ENCODE results near the gene THRB. TPM values are rescaled to one million over a fixed set of nuclear protein-coding genes. Genes with fewer than 3 reads are reported as not detected.
"Not testable (repeated sequence)": the region's sequence is repeated elsewhere in the genome, so short reads cannot be mapped to it uniquely, and the experiment has no call there.

THRB gene
- total and polyA plus RNA-seq, 5 donors from 2014 or later = 0.30 TPM; not detected in 4

- no peaks in the 10 kb centered on the region for H3K4me1 ChIP-seq (ENCODE audit: control insufficient read depth, insufficient read depth, low read length, poor library complexity, severe bottlenecking)
- H3K4me3 ChIP-seq (ENCODE audit: low read depth, low read length) = no peak overlapping the region
- H3K27ac Mint-ChIP-seq = no peak overlapping the region
- H3K36me3 Mint-ChIP-seq = no peaks in the 10 kb centered on the region
- H3K27me3 ChIP-seq (ENCODE audit: control insufficient read depth, insufficient read depth, low read length) = no peaks in the 10 kb centered on the region
- H3K4me1 Mint-ChIP-seq = no peaks in the 10 kb centered on the region
- H3K9me3 Mint-ChIP-seq = no peaks in the 10 kb centered on the region
- H3K27ac ChIP-seq (ENCODE audit: insufficient read depth, low read length, poor library complexity, severe bottlenecking) = no peak overlapping the region
- H3K4me3 Mint-ChIP-seq = peak overlapping the region in 1 of 4 donors; percentile 19
- peaks cover 4% of the 10 kb centered on the region for H3K27me3 Mint-ChIP-seq
- no peak for DNase-seq
- H3K36me3 ChIP-seq (ENCODE audit: control insufficient read depth, insufficient read depth, low read length) = no peaks in the 10 kb centered on the region
- no peaks in the 10 kb centered on the region for H3K9me3 ChIP-seq (ENCODE audit: control insufficient read depth in 2 of 2, low read length in 2 of 2)
- ATAC-seq (ENCODE audit: low read depth in 2 of 2) = no peak
Measured at GRCh38 chr3:24110051-24110450, 384.6 kb downstream of the THRB start.

- Histone ChIP-seq H3K4me1 (ENCODE audit: control insufficient read depth, insufficient read depth, low read length, poor library complexity, severe bottlenecking) (no peaks in the 10 kb centered on the region), H3K9me3 (ENCODE audit: control insufficient read depth in 2 of 2, low read length in 2 of 2) (no peaks in the 10 kb centered on the region), H3K4me3 (ENCODE audit: low read depth, low read length) (no peak overlapping the region), H3K27ac (ENCODE audit: insufficient read depth, low read length, poor library complexity, severe bottlenecking) (no peak overlapping the region), H3K36me3 (ENCODE audit: control insufficient read depth, insufficient read depth, low read length) (no peaks in the 10 kb centered on the region), H3K27me3 (ENCODE audit: control insufficient read depth, insufficient read depth, low read length) (no peaks in the 10 kb centered on the region)
- Mint-ChIP-seq H3K9me3 (peaks cover 0 to 5% (median 0%) of the 10 kb centered on the region in 7 donors), H3K36me3 (no peaks in the 10 kb centered on the region), H3K4me3 (no peak overlapping the region), H3K4me1 (no peaks in the 10 kb centered on the region), H3K27ac (no peak overlapping the region), H3K27me3 (no peaks in the 10 kb centered on the region)
- DNase-seq (no peak), ATAC-seq (ENCODE audit: low read depth in 2 of 2) (no peak)
Measured at GRCh38 chr3:24101676-24102168, 392.9 kb downstream of the THRB start.

GRCh38 chr3:24100696-24101402 is 393.8 kb downstream of the THRB start:
- no peaks in the 10 kb centered on the region for H3K36me3 ChIP-seq (ENCODE audit: control insufficient read depth, insufficient read depth, low read length)
- Mint-ChIP-seq H3K4me3 (no peak overlapping the region), H3K9me3 (peaks cover 0 to 5% (median 0%) of the 10 kb centered on the region in 7 donors), H3K4me1 (no peaks in the 10 kb centered on the region), H3K27me3 (no peaks in the 10 kb centered on the region), H3K27ac (no peak overlapping the region), H3K36me3 (no peaks in the 10 kb centered on the region)
- DNase-seq (no peak), ATAC-seq (ENCODE audit: low read depth in 2 of 2) (no peak)
- no peak overlapping the region for H3K27ac ChIP-seq (ENCODE audit: insufficient read depth, low read length, poor library complexity, severe bottlenecking)
- H3K9me3 ChIP-seq (ENCODE audit: control insufficient read depth in 2 of 2, low read length in 2 of 2) = no peaks in the 10 kb centered on the region
- H3K27me3 ChIP-seq (ENCODE audit: control insufficient read depth, insufficient read depth, low read length) = no peaks in the 10 kb centered on the region
- H3K4me3 ChIP-seq (ENCODE audit: low read depth, low read length) = no peak overlapping the region
- H3K4me1 ChIP-seq (ENCODE audit: control insufficient read depth, insufficient read depth, low read length, poor library complexity, severe bottlenecking) = no peaks in the 10 kb centered on the region

- Mint-ChIP-seq H3K9me3 (peaks cover 0 to 5% (median 0%) of the 10 kb centered on the region in 7 donors), H3K27ac (no peak overlapping the region), H3K36me3 (no peaks in the 10 kb centered on the region), H3K4me3 (no peak overlapping the region), H3K27me3 (no peaks in the 10 kb centered on the region), H3K4me1 (no peaks in the 10 kb centered on the region)
- H3K4me1 ChIP-seq (ENCODE audit: control insufficient read depth, insufficient read depth, low read length, poor library complexity, severe bottlenecking) = no peaks in the 10 kb centered on the region
- DNase-seq = no peak
- H3K27ac ChIP-seq (ENCODE audit: insufficient read depth, low read length, poor library complexity, severe bottlenecking) = no peak overlapping the region
- H3K4me3 ChIP-seq (ENCODE audit: low read depth, low read length) = no peak overlapping the region
- no peak for ATAC-seq (ENCODE audit: low read depth in 2 of 2)
- no peaks in the 10 kb centered on the region for H3K36me3 ChIP-seq (ENCODE audit: control insufficient read depth, insufficient read depth, low read length)
- H3K9me3 ChIP-seq (ENCODE audit: control insufficient read depth in 2 of 2, low read length in 2 of 2) = no peaks in the 10 kb centered on the region
- H3K27me3 ChIP-seq (ENCODE audit: control insufficient read depth, insufficient read depth, low read length) = no peaks in the 10 kb centered on the region
Measured at GRCh38 chr3:24096695-24097290, 397.9 kb downstream of the THRB start.

GRCh38 chr3:24096271-24096670 is 398.4 kb downstream of the THRB start:
- Histone ChIP-seq H3K9me3 (ENCODE audit: control insufficient read depth in 2 of 2, low read length in 2 of 2) (no peaks in the 10 kb centered on the region), H3K36me3 (ENCODE audit: control insufficient read depth, insufficient read depth, low read length) (no peaks in the 10 kb centered on the region), H3K27me3 (ENCODE audit: control insufficient read depth, insufficient read depth, low read length) (no peaks in the 10 kb centered on the region), H3K27ac (ENCODE audit: insufficient read depth, low read length, poor library complexity, severe bottlenecking) (no peak overlapping the region), H3K4me3 (ENCODE audit: low read depth, low read length) (no peak overlapping the region), H3K4me1 (ENCODE audit: control insufficient read depth, insufficient read depth, low read length, poor library complexity, severe bottlenecking) (no peaks in the 10 kb centered on the region)
- Mint-ChIP-seq H3K9me3 (peaks cover 0 to 5% (median 0%) of the 10 kb centered on the region in 7 donors), H3K27ac (no peak overlapping the region), H3K4me1 (no peaks in the 10 kb centered on the region), H3K4me3 (no peak overlapping the region), H3K27me3 (no peaks in the 10 kb centered on the region), H3K36me3 (no peaks in the 10 kb centered on the region)
- ATAC-seq (ENCODE audit: low read depth in 2 of 2) (no peak), DNase-seq (no peak)

- not testable (repeated sequence) for H3K27ac Mint-ChIP-seq; H3K27me3 Mint-ChIP-seq; H3K36me3 Mint-ChIP-seq; DNase-seq; H3K9me3 ChIP-seq (ENCODE audit: control insufficient read depth in 2 of 2, low read length in 2 of 2); H3K4me1 ChIP-seq (ENCODE audit: control insufficient read depth, insufficient read depth, low read length, poor library complexity, severe bottlenecking); H3K4me3 Mint-ChIP-seq; H3K36me3 ChIP-seq (ENCODE audit: control insufficient read depth, insufficient read depth, low read length); H3K4me1 Mint-ChIP-seq; ATAC-seq (ENCODE audit: low read depth in 2 of 2); H3K27me3 ChIP-seq (ENCODE audit: control insufficient read depth, insufficient read depth, low read length); H3K27ac ChIP-seq (ENCODE audit: insufficient read depth, low read length, poor library complexity, severe bottlenecking); H3K9me3 Mint-ChIP-seq; H3K4me3 ChIP-seq (ENCODE audit: low read depth, low read length)
Measured at GRCh38 chr3:24094818-24095217, 399.8 kb downstream of the THRB start.

GRCh38 chr3:24088782-24089181 is 405.9 kb downstream of the THRB start:
- H3K36me3 ChIP-seq (ENCODE audit: control insufficient read depth, insufficient read depth, low read length) = no peaks in the 10 kb centered on the region
- no peak overlapping the region for H3K4me3 ChIP-seq (ENCODE audit: low read depth, low read length)
- H3K27me3 ChIP-seq (ENCODE audit: control insufficient read depth, insufficient read depth, low read length) = peaks cover 2% of the 10 kb centered on the region
- no peak overlapping the region for H3K27ac Mint-ChIP-seq
- H3K9me3 ChIP-seq (ENCODE audit: control insufficient read depth in 2 of 2, low read length in 2 of 2) = no peaks in the 10 kb centered on the region
- H3K4me1 ChIP-seq (ENCODE audit: control insufficient read depth, insufficient read depth, low read length, poor library complexity, severe bottlenecking) = no peaks in the 10 kb centered on the region
- H3K4me3 Mint-ChIP-seq = no peak overlapping the region
- ATAC-seq (ENCODE audit: low read depth in 2 of 2) (no peak), DNase-seq (peak in 1 of 3 donors; percentile 2)
- no peaks in the 10 kb centered on the region for H3K27me3 Mint-ChIP-seq
- no peak overlapping the region for H3K27ac ChIP-seq (ENCODE audit: insufficient read depth, low read length, poor library complexity, severe bottlenecking)
- H3K36me3 Mint-ChIP-seq = no peaks in the 10 kb centered on the region
- peaks cover 0 to 3% (median 0%) of the 10 kb centered on the region in 7 donors for H3K9me3 Mint-ChIP-seq
- no peaks in the 10 kb centered on the region for H3K4me1 Mint-ChIP-seq

- no peak overlapping the region for H3K4me3 Mint-ChIP-seq
- H3K27me3 Mint-ChIP-seq = no peaks in the 10 kb centered on the region
- peaks cover 0 to 5% (median 0%) of the 10 kb centered on the region in 7 donors for H3K9me3 Mint-ChIP-seq
- H3K27me3 ChIP-seq (ENCODE audit: control insufficient read depth, insufficient read depth, low read length) = peaks cover 2% of the 10 kb centered on the region
- H3K27ac Mint-ChIP-seq = no peak overlapping the region
- no peaks in the 10 kb centered on the region for H3K36me3 Mint-ChIP-seq
- H3K27ac ChIP-seq (ENCODE audit: insufficient read depth, low read length, poor library complexity, severe bottlenecking) = no peak overlapping the region
- DNase-seq (no peak), ATAC-seq (ENCODE audit: low read depth in 2 of 2) (no peak)
- H3K4me3 ChIP-seq (ENCODE audit: low read depth, low read length) = no peak overlapping the region
- H3K4me1 Mint-ChIP-seq = no peaks in the 10 kb centered on the region
- no peaks in the 10 kb centered on the region for H3K36me3 ChIP-seq (ENCODE audit: control insufficient read depth, insufficient read depth, low read length)
- no peaks in the 10 kb centered on the region for H3K9me3 ChIP-seq (ENCODE audit: control insufficient read depth in 2 of 2, low read length in 2 of 2)
- H3K4me1 ChIP-seq (ENCODE audit: control insufficient read depth, insufficient read depth, low read length, poor library complexity, severe bottlenecking) = no peaks in the 10 kb centered on the region
Measured at GRCh38 chr3:24087469-24087868, 407.2 kb downstream of the THRB start.
